IPS-NIHi7 (cell line): ENCODE results near the gene CCDC102A.

Experiments used
- DNase-seq: peaks from one replicate; pipeline ENCODE4 v3.0.0; 2012; ENCODE audit warnings: mixed read lengths; ENCODE audit errors: extremely low spot score

CCDC102A gene

GRCh38 chr16:57479205-57479975, 57.0 kb downstream of the CCDC102A start:
- DNase-seq: peak; percentile 85

- DNase-seq: no peak
Measured at GRCh38 chr16:57478396-57479204, 57.8 kb downstream of the CCDC102A start.

- no peak for DNase-seq
Measured at GRCh38 chr16:57477531-57478202, 58.7 kb downstream of the CCDC102A start.

GRCh38 chr16:57476546-57477410, 59.6 kb downstream of the CCDC102A start:
- DNase-seq: no peak

GRCh38 chr16:57475711-57476339, 60.5 kb downstream of the CCDC102A start:
- peak; percentile 88 for DNase-seq

GRCh38 chr16:57474671-57475661, 61.4 kb downstream of the CCDC102A start:
- no peak for DNase-seq

GRCh38 chr16:57473906-57474305, 62.5 kb downstream of the CCDC102A start:
- DNase-seq: no peak

GRCh38 chr16:57473176-57473840, 63.1 kb downstream of the CCDC102A start:
- DNase-seq: no peak

GRCh38 chr16:57472665-57473060, 63.7 kb downstream of the CCDC102A start:
- DNase-seq: peak; percentile 38

- DNase-seq: peak; percentile 66
Measured at GRCh38 chr16:57471852-57472664, 64.3 kb downstream of the CCDC102A start.

- no peak for DNase-seq
Measured at GRCh38 chr16:57471209-57471608, 65.2 kb downstream of the CCDC102A start.

- no peak for DNase-seq
Measured at GRCh38 chr16:57470711-57471110, 65.7 kb downstream of the CCDC102A start.

- no peak for DNase-seq
Measured at GRCh38 chr16:57469917-57470470, 66.4 kb downstream of the CCDC102A start.

GRCh38 chr16:57469046-57469445, 67.3 kb downstream of the CCDC102A start:
- no peak for DNase-seq

- DNase-seq: no peak
Measured at GRCh38 chr16:57468346-57468745, 68.0 kb downstream of the CCDC102A start.

- no peak for DNase-seq
Measured at GRCh38 chr16:57464523-57464922, 71.8 kb downstream of the CCDC102A start.

GRCh38 chr16:57462978-57463362, 73.4 kb downstream of the CCDC102A start:
- DNase-seq: no peak
